Vagina (tissue), 2 donors: ENCODE data around the gene ZDHHC16.

Experiments
- CTCF ChIP-seq, 3 experiments: fragments of 450-650 bp in 2 of 3; fragments of 200-600 bp in 1 of 3; sonication (generic) in 1 of 3; IDR thresholded peaks; one replicate each; pipeline ENCODE4 v1.5.1; 2017 to 2019; ENCODE audit warnings: antibody characterized with exemption in 3 of 3, mild to moderate bottlenecking in 2 of 3, moderate library complexity in 2 of 3
- POLR2A ChIP-seq, 2 donors: fragments of 450-650 bp; IDR thresholded peaks; one replicate each; pipeline ENCODE4 v1.6.1; 2017; ENCODE audit warnings: antibody characterized with exemption in 2 of 2, mild to moderate bottlenecking in 2 of 2, moderate library complexity in 2 of 2

GRCh38 chr10:97456034-97456685, 10.2 kb downstream of the ZDHHC16 start:
- TF ChIP-seq CTCF (IDR thresholded peaks at IDR 0.05) = no peak
- no peak for TF ChIP-seq POLR2A (IDR thresholded peaks at IDR 0.05)
